CD4-positive, alpha-beta memory T cell (primary cell): Measurements from ENCODE around the gene C19orf47. TPM values are rescaled to one million over a fixed set of nuclear protein-coding genes. Genes with fewer than 3 reads are reported as not detected.

Experiments
- CTCF ChIA-PET: fragments of 350-600 bp; sonication (Branson Sonifier 250); formaldehyde crosslinking; loops from one replicate; lab custom pipeline; 2021; ENCODE audit warnings: inconsistent platforms; ENCODE audit not compliant: partially characterized antibody; lab: Charles Lee
- POLR2A ChIA-PET: fragments of 350-600 bp; sonication (Branson Sonifier 250); formaldehyde crosslinking; loops from one replicate; lab custom pipeline; 2021; ENCODE audit not compliant: partially characterized antibody; lab: Charles Lee
- DNase-seq, 5 donors: peaks; one replicate each; pipeline versions ENCODE4 v3.0.0 to v3.0.0-alpha.2; 2020 to 2022; ENCODE audit warnings: mixed read lengths in 1 of 5
- H3K27ac ChIP-seq: one replicate; pipeline ENCODE4 v1.7.0; 2013; ENCODE audit warnings: low read depth, low read length
- H3K27me3 ChIP-seq: 2 replicates; pipeline ENCODE4 v1.7.0; 2013; ENCODE audit warnings: mild to moderate bottlenecking, low read length, moderate library complexity; ENCODE audit not compliant: insufficient read depth
- H3K36me3 ChIP-seq: 2 replicates; pipeline ENCODE4 v1.7.0; 2013; ENCODE audit warnings: mild to moderate bottlenecking, low read length, moderate library complexity; ENCODE audit not compliant: insufficient read depth
- H3K4me1 ChIP-seq: 2 replicates; pipeline ENCODE4 v1.7.0; 2013; ENCODE audit warnings: mild to moderate bottlenecking, low read length, moderate library complexity; ENCODE audit not compliant: insufficient read depth
- H3K4me3 ChIP-seq, 2 donors: one replicate each; pipeline ENCODE4 v1.7.0; 2013; ENCODE audit warnings: low read length in 2 of 2, mild to moderate bottlenecking in 1 of 2
- H3K9me3 ChIP-seq, 2 donors: one replicate each; pipeline ENCODE4 v1.7.0; 2013; ENCODE audit warnings: low read length in 2 of 2, control low read depth in 1 of 2; ENCODE audit not compliant: control insufficient read depth in 1 of 2
- H3K27ac Mint-ChIP-seq, 7 donors: one replicate each; pipeline ENCODE4 v1.8.0; 2020 to 2021; ENCODE audit warnings: mixed read lengths in 7 of 7, mild to moderate bottlenecking in 6 of 7, inconsistent platforms in 3 of 7, moderate library complexity in 3 of 7
- H3K27me3 Mint-ChIP-seq, 2 donors: one replicate each; pipeline ENCODE4 v1.8.0; 2020 to 2021; ENCODE audit warnings: mixed read lengths in 2 of 2
- H3K36me3 Mint-ChIP-seq, 2 donors: one replicate each; pipeline ENCODE4 v1.8.0; 2020 to 2021; ENCODE audit warnings: mixed read lengths in 2 of 2, inconsistent platforms in 1 of 2, mild to moderate bottlenecking in 1 of 2
- H3K4me1 Mint-ChIP-seq, 4 donors: one replicate each; pipeline ENCODE4 v1.8.0; 2020 to 2021; ENCODE audit warnings: mixed read lengths in 4 of 4, mild to moderate bottlenecking in 1 of 4
- H3K4me3 Mint-ChIP-seq, 8 donors: one replicate each; pipeline ENCODE4 v1.8.0; 2020 to 2021; ENCODE audit warnings: mixed read lengths in 8 of 8, mild to moderate bottlenecking in 7 of 8, moderate library complexity in 6 of 8, inconsistent platforms in 3 of 8
- H3K9me3 Mint-ChIP-seq, 8 donors: one replicate each; pipeline ENCODE4 v1.8.0; 2020 to 2021; ENCODE audit warnings: mixed read lengths in 8 of 8, mild to moderate bottlenecking in 5 of 8, inconsistent platforms in 3 of 8, moderate library complexity in 1 of 8
- intact Hi-C: fragments of 100-400 bp; cut with micrococcal nuclease; formaldehyde crosslinking; loops from one replicate; pipeline ENCODE4 v1.15.1; 2023
- polyA plus RNA-seq, 2 donors: library from polyadenylated mRNA; unstranded; fragments of 300-500 nt; fragmentation: Illumina TruSeq; gene quantifications; one replicate each; pipeline ENCODE4 v1.2.3, GENCODE V29; 2021
- total RNA-seq, 2 experiments: library from RNA; stranded (reverse); gene quantifications; one replicate each; pipeline ENCODE4 v1.2.3, GENCODE V29; 2021

Gene C19orf47
- total and polyA plus RNA-seq, 4 experiments from 2014 or later = 10.0 to 17.7 (median 12.2) TPM

- peaks cover 42 to 71% of the 10 kb centered on the region in 2 donors for H3K36me3 Mint-ChIP-seq
- no peaks in the 10 kb centered on the region for H3K9me3 Mint-ChIP-seq
- no peaks in the 10 kb centered on the region for H3K4me1 Mint-ChIP-seq
- no peak overlapping the region for H3K4me3 Mint-ChIP-seq
- intact Hi-C loops = no loop called here
- peaks cover 48% of the 10 kb centered on the region for H3K36me3 ChIP-seq
- POLR2A ChIA-PET = no interaction called here
- H3K27ac Mint-ChIP-seq = peak overlapping the region in 1 of 7 donors; percentile 41
- H3K27ac ChIP-seq = no peak overlapping the region
- no peak overlapping the region for H3K4me3 ChIP-seq
- no peak for DNase-seq
- H3K27me3 Mint-ChIP-seq = no peaks in the 10 kb centered on the region
- CTCF ChIA-PET = no interaction called here
- no peaks in the 10 kb centered on the region for H3K9me3 ChIP-seq
- H3K4me1 ChIP-seq = no peaks in the 10 kb centered on the region
- no peaks in the 10 kb centered on the region for H3K27me3 ChIP-seq
These were observed 25.1 kb downstream of the C19orf47 start for GRCh38 chr19:40322951-40323615.

- no peak for DNase-seq
- Histone ChIP-seq H3K9me3 (no peaks in the 10 kb centered on the region), H3K36me3 (peaks cover 44% of the 10 kb centered on the region), H3K4me1 (no peaks in the 10 kb centered on the region), H3K27ac (no peak overlapping the region), H3K4me3 (no peak overlapping the region), H3K27me3 (no peaks in the 10 kb centered on the region)
- CTCF ChIA-PET = no interaction called here
- Mint-ChIP-seq H3K27me3 (no peaks in the 10 kb centered on the region), H3K4me3 (no peak overlapping the region), H3K4me1 (no peaks in the 10 kb centered on the region), H3K9me3 (no peaks in the 10 kb centered on the region), H3K27ac (no peak overlapping the region), H3K36me3 (peaks cover 38 to 67% of the 10 kb centered on the region in 2 donors)
- intact Hi-C loops = no loop called here
- POLR2A ChIA-PET = no interaction called here
These were observed 26.0 kb downstream of the C19orf47 start for GRCh38 chr19:40322271-40322610.

- intact Hi-C loops = no loop called here
- Histone ChIP-seq H3K4me3 (no peak overlapping the region), H3K36me3 (peaks cover 44% of the 10 kb centered on the region), H3K9me3 (no peaks in the 10 kb centered on the region), H3K27ac (no peak overlapping the region), H3K27me3 (no peaks in the 10 kb centered on the region), H3K4me1 (no peaks in the 10 kb centered on the region)
- Mint-ChIP-seq H3K27me3 (no peaks in the 10 kb centered on the region), H3K4me1 (no peaks in the 10 kb centered on the region), H3K9me3 (no peaks in the 10 kb centered on the region), H3K4me3 (no peak overlapping the region), H3K36me3 (peaks cover 39 to 67% of the 10 kb centered on the region in 2 donors), H3K27ac (no peak overlapping the region)
- POLR2A ChIA-PET = no interaction called here
- no peak for DNase-seq
- CTCF ChIA-PET = no interaction called here
These were observed 26.5 kb downstream of the C19orf47 start for GRCh38 chr19:40321566-40322270.

GRCh38 chr19:40321076-40321475 is 27.1 kb downstream of the C19orf47 start:
- intact Hi-C loops = no loop called here
- H3K4me1 Mint-ChIP-seq = no peaks in the 10 kb centered on the region
- no peak overlapping the region for H3K27ac Mint-ChIP-seq
- Histone ChIP-seq H3K9me3 (no peaks in the 10 kb centered on the region), H3K4me3 (no peak overlapping the region), H3K27ac (no peak overlapping the region), H3K4me1 (no peaks in the 10 kb centered on the region), H3K27me3 (no peaks in the 10 kb centered on the region), H3K36me3 (peaks cover 39% of the 10 kb centered on the region)
- no peaks in the 10 kb centered on the region for H3K27me3 Mint-ChIP-seq
- CTCF ChIA-PET = no interaction called here
- POLR2A ChIA-PET = no interaction called here
- no peaks in the 10 kb centered on the region for H3K9me3 Mint-ChIP-seq
- DNase-seq = no peak
- H3K4me3 Mint-ChIP-seq = no peak overlapping the region
- H3K36me3 Mint-ChIP-seq = peaks cover 33 to 64% of the 10 kb centered on the region in 2 donors

GRCh38 chr19:40320558-40320935 is 27.6 kb downstream of the C19orf47 start:
- no peak for DNase-seq
- no peaks in the 10 kb centered on the region for H3K9me3 ChIP-seq
- ChIA-PET POLR2A (no interaction called here), CTCF (no interaction called here)
- no peaks in the 10 kb centered on the region for H3K27me3 ChIP-seq
- no peaks in the 10 kb centered on the region for H3K4me1 ChIP-seq
- peaks cover 34% of the 10 kb centered on the region for H3K36me3 ChIP-seq
- no peak overlapping the region for H3K27ac Mint-ChIP-seq
- intact Hi-C loops = no loop called here
- no peak overlapping the region for H3K4me3 Mint-ChIP-seq
- no peaks in the 10 kb centered on the region for H3K27me3 Mint-ChIP-seq
- no peaks in the 10 kb centered on the region for H3K9me3 Mint-ChIP-seq
- H3K4me1 Mint-ChIP-seq = no peaks in the 10 kb centered on the region
- H3K4me3 ChIP-seq = no peak overlapping the region
- H3K27ac ChIP-seq = no peak overlapping the region
- H3K36me3 Mint-ChIP-seq = peaks cover 28 to 59% of the 10 kb centered on the region in 2 donors

- H3K9me3 Mint-ChIP-seq = no peaks in the 10 kb centered on the region
- Histone ChIP-seq H3K36me3 (peaks cover 12% of the 10 kb centered on the region), H3K4me1 (no peaks in the 10 kb centered on the region), H3K4me3 (no peak overlapping the region), H3K27me3 (no peaks in the 10 kb centered on the region), H3K9me3 (no peaks in the 10 kb centered on the region), H3K27ac (no peak overlapping the region)
- peaks cover 7 to 35% of the 10 kb centered on the region in 2 donors for H3K36me3 Mint-ChIP-seq
- CTCF ChIA-PET = interaction anchor here (2.2 kb wide), 1 partner anchor 12 kb away, joined by 5 read pairs; no protein-coding TSS in a partner anchor
- peak overlapping the region in 1 of 7 donors; percentile 75 for H3K27ac Mint-ChIP-seq
- POLR2A ChIA-PET = no interaction called here
- no peak for DNase-seq
- H3K4me3 Mint-ChIP-seq = no peak overlapping the region
- no peaks in the 10 kb centered on the region for H3K4me1 Mint-ChIP-seq
- no peaks in the 10 kb centered on the region for H3K27me3 Mint-ChIP-seq
- intact Hi-C loops = no loop called here
These were observed 30.9 kb downstream of the C19orf47 start for GRCh38 chr19:40317338-40317737.

GRCh38 chr19:40315812-40316470 is 32.3 kb downstream of the C19orf47 start:
- Mint-ChIP-seq H3K9me3 (no peaks in the 10 kb centered on the region), H3K27ac (no peak overlapping the region), H3K4me1 (no peaks in the 10 kb centered on the region), H3K4me3 (no peak overlapping the region), H3K36me3 (peaks cover 4 to 23% of the 10 kb centered on the region in 2 donors), H3K27me3 (no peaks in the 10 kb centered on the region)
- DNase-seq = no peak
- Histone ChIP-seq H3K27ac (no peak overlapping the region), H3K36me3 (no peaks in the 10 kb centered on the region), H3K9me3 (no peaks in the 10 kb centered on the region), H3K4me1 (no peaks in the 10 kb centered on the region), H3K4me3 (no peak overlapping the region), H3K27me3 (no peaks in the 10 kb centered on the region)
- intact Hi-C loops = no loop called here
- ChIA-PET CTCF (interaction anchor here (1.1 kb wide), 1 partner anchor 11 kb away, joined by 5 read pairs; no protein-coding TSS in a partner anchor), POLR2A (no interaction called here)
